ENCODE data around the gene ZFPM1.

Gene ZFPM1

DNA sequence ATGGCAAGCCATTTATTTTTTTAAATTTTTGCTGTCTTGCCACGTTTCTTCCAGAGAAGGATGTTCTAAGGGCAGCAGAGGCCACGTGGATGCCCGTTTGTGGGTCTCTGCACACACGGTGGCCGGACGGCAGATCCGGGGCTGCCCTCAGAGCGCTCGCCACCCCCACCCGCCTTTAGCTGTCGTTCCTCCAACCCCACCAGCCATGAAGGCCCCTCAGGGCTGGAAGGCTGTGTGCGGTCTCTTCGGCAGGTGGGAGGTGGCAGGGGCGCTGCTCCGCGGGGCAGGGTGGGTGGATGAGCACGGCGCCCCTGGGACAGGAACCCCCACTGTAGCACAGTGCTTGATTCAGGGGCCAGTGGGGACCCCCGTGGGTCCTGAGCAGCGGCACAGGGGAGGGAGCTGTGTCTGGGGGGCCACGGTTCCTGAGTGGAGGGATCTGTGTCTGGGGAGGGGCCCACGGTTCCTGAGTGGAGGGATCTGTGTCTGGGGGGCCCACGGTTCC is 49.7 kb downstream of the ZFPM1 start:
- no peak for DNase-seq

GRCh38 chr16:88503374-88503770 is 50.3 kb downstream of the ZFPM1 start:
- no peak for DNase-seq

- no peak for DNase-seq
These were observed 50.9 kb downstream of the ZFPM1 start for GRCh38 chr16:88503771-88504488.

GRCh38 chr16:88504489-88505404 is 51.7 kb downstream of the ZFPM1 start:
- DNase-seq, result no peak

GRCh38 chr16:88505405-88506082 is 52.5 kb downstream of the ZFPM1 start:
- peak; percentile 66 for DNase-seq

DNA sequence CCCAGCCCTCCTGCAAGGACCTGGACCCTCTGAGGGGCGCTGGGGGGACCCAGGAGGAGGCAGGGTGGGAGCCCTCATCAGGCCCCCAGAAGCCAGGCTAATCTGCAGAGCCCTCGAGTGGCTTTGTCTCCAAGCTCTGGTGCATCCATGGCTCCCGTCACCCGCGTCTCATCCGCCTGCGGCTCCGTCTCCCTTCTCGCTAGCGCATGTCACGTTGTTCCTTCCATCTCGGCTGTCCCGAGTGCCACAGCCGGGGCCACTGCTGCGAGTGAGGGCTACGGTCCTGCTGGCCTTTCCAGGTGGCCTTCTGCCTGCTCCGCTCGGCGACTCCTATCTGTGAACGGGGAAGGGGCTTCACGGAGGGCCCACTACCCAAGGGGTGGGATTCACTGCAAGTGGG is 53.6 kb downstream of the ZFPM1 start:
- no peak for DNase-seq

DNA sequence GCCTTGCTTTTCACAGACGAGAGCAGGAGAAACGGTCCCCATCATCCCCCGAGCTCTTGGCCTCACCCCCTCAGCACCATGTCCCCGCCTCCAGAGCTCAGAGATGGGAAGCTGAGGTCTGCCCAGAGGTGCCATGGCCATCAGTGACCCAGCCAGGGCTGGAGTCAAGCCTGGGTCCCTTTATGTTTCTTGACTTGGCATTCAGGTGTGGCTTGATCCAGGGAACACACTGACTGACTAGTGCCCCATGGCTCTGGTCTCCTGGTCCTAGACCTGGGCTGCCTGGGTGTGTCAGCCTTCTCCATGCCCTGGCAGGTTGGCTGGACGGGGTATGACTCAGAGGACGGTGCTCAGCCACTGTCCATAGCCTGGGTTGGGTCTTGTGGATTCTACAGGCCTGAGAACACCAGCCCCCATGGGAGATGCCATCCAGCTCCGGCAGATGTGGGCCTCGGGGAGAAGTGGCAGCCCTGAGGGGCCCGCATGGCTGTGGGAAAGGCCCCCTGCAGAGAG is 54.2 kb downstream of the ZFPM1 start:
- no peak for DNase-seq

DNA sequence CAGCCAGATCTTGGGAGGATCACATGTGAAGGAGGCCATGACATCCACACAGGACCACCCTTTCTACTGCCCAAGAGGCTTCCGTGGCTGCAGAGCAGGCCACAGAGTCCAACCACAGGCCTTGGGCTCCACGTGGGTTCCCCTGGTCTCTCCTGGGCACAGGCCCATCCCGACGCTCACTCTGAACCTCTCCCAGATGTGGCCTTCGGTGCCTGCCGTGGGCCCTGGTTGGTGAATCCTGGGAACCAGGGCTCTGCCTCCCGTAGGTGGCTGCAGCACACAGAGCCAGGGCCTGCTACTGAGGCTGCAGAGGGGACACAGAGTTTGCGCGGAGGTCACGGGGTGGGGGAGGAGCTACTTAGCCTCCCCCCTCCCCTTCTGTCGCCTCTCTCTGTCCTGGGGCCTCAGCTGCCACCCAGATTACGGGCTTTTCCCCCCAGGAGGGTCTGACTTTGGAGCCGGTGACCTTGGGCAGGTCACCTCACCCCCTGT is 55.3 kb downstream of the ZFPM1 start:
- DNase-seq, result no peak

DNA sequence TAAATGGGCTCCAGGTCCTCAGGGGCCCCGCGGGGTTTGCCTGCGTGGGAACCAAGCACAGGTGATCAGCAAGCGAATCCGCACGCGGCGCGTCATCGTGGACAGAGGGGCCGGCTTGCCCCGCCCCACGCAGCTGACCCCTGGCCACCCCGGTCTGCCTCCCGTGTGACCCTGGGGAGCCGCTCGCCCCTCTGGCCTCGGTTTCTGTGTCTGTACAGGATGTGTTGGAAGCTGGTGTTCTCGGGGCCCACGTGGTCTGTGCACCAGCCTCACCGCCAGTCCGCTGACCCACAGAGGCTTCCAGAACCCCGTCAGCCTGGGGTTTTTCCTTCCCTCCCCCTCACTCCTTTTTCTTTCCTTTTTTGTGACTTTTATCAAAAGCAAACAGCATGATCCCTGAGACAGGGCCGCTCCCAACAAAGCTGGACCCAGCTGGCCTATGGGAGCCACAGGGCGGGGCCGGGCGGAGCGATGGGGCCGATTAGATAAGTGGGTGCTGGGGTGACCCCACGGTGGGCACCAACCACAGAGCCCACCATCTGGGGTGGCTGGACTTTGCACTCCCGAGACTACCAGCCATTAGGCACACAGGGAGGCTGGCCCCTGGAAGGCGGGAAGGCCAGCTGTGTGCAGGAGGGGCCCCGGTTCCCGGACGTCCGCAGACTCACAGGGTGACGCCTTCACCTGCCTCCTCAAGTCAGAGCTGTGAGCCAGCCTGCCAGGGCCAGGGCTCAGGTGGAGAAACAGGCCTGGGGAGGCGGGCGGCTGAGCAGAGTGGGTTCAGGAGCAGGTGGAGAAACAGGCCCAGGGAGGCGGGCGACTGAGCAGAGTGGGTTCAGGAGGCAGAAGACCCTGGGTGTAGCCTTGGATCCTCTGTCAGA is 56.0 kb downstream of the ZFPM1 start:
- no peak for DNase-seq

- no peak for DNase-seq
These were observed 56.6 kb downstream of the ZFPM1 start for GRCh38 chr16:88509749-88510069.

DNA sequence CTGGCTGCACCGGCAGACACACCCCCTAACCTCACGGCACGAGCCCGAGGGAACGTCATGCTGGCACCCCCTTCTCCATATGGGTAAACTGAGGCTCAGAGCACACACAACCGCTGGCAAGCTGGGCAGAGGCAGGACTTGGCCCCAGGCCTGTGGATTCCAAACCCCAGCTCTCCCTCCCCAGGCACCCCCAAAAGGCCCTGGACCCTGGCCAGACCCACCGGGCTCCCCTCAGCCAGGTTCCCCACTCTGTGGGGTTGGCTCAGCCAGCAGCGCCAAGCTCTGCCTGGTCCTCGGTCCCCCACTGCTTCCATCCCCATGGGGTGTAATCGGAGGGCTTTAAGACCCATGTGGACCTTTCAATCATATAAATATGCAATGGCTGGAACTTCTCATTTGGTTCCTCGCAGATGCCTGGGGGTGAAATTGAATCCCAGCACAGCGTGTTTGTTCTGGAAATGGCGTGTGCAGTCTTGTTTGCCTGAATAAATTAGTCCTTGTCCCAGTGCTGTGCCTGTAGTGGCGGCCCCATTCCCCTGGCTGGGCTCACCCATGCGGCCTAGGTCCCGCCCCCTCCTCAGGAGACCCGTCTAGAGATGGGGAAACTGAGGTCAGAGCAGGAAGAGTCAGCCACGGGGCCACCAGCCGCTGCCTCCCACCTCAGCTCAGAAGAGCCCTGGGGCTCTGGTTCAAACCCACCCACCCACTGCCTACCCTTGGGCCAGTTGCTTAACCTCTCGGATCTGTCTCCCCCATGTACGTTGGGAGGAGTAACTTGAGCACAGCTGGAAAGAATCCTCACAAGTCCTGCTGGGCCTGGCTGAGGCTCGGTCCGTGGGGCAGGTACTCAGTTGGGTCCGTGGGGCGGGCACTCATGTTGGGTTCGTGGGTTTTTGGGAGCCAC is 57.3 kb downstream of the ZFPM1 start:
- DNase-seq, result no peak

DNA sequence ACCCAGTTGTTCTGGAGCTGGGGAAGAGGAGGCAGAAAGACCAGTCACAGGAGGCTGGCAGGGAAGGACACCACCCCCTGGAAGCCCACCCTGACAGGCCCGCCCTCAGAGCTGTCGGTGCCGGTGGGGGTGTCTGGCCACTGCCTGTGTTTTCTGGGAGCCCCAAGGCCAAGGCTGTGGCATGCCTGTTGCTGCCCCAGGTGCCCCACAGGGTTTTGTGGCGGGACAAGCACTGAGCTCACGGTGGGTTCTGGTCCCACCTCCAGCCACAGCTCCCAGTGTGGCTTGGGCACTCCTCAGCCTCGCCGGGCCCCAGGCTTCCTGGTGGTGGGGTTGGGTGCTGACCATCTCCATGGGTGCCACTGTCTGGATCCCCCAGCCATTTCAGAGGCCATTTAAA is 58.0 kb downstream of the ZFPM1 start:
- no peak for DNase-seq

- no peak for DNase-seq
These were observed 58.8 kb downstream of the ZFPM1 start for GRCh38 chr16:88511906-88512305.

DNA sequence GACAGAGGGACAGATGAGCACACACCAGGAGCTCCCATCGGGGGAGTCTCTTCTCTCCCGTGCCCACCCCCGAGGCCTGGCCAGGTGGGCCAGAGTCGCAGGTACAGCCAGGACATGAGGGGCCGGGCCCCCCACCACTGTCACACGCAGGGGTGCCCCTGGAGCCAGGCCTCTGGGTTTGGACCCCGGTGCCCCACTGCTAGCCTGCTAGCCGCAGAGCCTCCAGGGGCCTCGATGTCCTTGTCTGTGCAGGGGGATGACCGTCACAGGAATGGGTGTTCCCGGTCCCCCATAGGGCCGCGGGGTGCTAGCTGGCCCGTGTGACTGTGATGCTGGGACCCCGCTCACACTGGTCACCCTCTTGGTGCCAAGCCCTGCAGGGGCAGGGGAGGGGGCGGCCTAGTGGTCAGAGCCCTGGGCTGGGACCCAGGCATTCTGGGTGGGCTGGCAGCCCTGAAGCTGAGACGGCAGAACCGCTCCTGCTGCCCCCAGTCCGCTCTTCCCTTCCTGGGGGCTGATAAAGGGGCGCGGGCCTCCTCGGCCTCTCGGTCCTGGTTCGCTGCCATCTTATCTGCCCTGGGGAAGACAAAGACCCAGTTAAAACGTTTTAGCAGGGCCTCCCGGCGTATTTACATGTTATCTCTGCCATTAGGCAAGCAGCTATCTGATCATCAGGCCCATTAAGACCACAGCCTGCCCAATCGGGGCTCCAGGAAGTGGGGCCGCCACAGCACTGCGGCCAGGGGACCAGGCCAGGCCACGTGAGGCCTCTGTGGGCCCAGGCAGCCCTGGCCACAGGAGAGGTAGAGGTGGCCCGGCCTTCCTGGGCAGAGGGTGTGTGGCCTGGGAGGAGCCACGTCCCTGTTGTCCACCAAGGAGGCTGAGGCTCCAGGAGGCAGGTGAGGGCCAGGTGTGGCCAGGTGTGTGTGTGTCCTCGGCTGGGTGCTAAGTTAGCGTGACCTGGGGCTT is 59.9 kb downstream of the ZFPM1 start:
- no peak for DNase-seq

DNA sequence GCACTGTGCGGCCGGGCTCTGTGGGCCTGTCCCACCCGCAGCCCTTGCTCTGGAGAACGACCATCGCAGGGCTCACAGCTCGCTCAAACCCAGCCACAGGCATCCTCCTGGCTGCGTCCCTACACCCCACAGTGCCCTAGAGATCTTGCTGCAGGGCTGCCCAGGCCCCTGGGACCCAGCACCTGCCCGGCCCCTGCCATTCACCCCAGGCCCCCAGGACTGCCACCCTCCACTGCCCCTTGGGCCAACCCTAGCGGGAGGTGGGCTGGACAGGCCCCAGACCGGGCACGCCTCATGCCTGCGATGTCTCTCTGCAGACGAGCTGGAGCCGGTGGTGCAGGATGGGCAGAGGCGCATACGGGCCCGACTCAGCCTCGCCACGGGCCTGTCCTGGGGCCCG is 61.0 kb downstream of the ZFPM1 start:
- no peak for DNase-seq

GRCh38 chr16:88514526-88515232 is 61.6 kb downstream of the ZFPM1 start:
- no peak for DNase-seq

DNA sequence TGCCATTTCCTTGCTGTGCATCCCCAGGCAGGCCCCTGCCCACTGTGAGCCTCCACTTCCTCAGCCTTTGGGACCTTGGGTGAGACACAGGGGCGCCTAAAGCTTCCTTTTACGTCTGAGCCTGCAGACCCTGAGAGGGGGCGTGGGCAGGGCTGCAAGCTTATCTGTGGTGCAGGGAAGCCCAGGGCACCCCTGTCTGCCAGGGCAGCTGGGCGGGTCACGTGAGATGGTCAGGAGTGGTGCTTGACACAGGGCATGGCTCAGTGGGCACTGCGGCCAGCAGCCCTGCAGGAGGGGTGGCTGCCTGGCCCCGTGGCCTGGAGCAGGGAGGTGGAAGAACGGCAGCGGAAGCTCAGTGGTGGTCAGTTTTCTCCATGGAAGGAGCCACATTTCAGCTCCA is 62.3 kb downstream of the ZFPM1 start:
- no peak for DNase-seq

DNA sequence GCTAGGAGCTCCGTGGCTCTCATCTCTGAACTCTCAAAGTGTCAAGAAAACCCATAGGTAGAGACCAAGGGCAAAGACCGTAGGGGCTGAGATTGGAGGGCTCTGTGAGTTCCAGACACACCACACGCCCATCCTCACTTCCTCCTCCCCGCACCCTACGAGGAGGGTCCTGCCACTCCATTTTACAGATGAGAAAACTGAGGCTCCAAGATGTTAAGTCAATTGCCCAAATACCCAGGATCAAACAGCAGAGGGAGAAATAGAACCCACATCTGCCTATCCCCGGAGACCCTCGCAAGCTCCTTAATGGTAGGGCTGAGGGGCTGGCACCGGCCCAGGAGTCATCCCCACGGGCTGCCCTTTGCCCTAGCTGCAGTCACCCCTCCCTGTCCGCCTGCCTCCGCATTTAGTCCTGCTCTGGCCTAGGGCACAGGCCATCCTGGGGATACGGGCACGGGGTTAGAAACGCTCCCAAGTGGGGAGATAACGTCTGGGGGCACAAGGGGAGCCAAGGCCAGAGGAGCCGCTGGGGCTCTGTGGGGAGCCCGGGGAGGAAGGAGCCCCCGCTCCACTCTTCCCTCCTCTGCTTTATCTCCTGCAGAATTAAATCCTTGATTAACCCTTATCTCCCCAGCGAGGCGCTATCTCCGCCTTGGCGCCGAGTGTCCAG is 63.0 kb downstream of the ZFPM1 start:
- DNase-seq, result no peak

Measured in CD4-positive, alpha-beta T cell treated with Interleukin-4 for 4 hours (primary cell).